ENCODE data around the gene LRRC10B.

The LRRC10B gene

GRCh38 chr11:61524446-61524845, 15.9 kb downstream of the LRRC10B start:
- H3K27ac ChIP-seq (ENCODE audit: poor library complexity, severe bottlenecking), result no peak overlapping the region
- no peak for ATAC-seq (ENCODE audit: low read depth)
- H3K27me3 ChIP-seq (ENCODE audit: insufficient read depth, poor library complexity, severe bottlenecking), result no peaks in the 10 kb centered on the region
- H3K36me3 ChIP-seq (ENCODE audit: low read depth), result no peaks in the 10 kb centered on the region
- DNase-seq (ENCODE audit: low spot score), result no peak
- no peaks in the 10 kb centered on the region for H3K9me3 ChIP-seq (ENCODE audit: severe bottlenecking)
- no peaks in the 10 kb centered on the region for H3K4me1 ChIP-seq (ENCODE audit: insufficient read depth, poor library complexity, severe bottlenecking)
- no peak for TF ChIP-seq CTCF (IDR thresholded peaks at IDR 0.05; ENCODE audit: poor library complexity, severe bottlenecking)
- H3K4me3 ChIP-seq (ENCODE audit: severe bottlenecking), result no peak overlapping the region

DNA sequence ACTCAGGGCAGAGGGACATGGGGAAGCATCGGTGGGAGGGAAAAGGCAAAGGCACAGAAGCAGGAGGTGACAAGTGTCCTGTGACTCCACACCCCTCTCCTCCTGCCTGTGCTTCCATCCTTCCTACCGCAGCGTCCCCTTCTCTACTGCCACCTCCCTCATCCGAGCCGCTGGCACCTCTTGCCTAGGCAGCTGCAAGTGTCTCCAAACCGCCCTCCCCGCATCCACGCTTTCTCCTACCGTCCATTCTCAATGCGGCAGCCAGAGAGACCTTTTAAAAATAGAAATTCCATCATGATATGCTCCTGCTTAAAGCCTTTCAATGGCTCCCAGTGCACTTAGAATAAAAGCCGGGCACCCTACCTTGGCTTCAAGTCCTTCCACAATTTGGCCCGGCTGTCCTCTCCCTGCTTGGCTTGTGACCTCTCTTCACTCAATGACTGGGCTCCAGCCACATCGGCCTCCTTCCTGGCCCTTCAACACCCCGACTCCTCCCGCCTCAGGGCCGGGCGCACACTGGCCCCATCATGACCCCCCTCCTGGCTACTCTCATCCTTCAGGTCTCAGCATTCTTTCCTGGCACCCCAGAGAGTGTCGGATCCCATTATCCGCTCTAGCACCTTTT, 16.5 kb downstream of the LRRC10B start:
- H3K36me3 ChIP-seq (ENCODE audit: low read depth), result no peaks in the 10 kb centered on the region
- DNase-seq (ENCODE audit: low spot score) (no peak), ATAC-seq (ENCODE audit: low read depth) (no peak)
- no peak overlapping the region for H3K4me3 ChIP-seq (ENCODE audit: severe bottlenecking)
- no peaks in the 10 kb centered on the region for H3K4me1 ChIP-seq (ENCODE audit: insufficient read depth, poor library complexity, severe bottlenecking)
- H3K27ac ChIP-seq (ENCODE audit: poor library complexity, severe bottlenecking), result no peak overlapping the region
- no peaks in the 10 kb centered on the region for H3K9me3 ChIP-seq (ENCODE audit: severe bottlenecking)
- no peak for TF ChIP-seq CTCF (IDR thresholded peaks at IDR 0.05; ENCODE audit: poor library complexity, severe bottlenecking)
- no peaks in the 10 kb centered on the region for H3K27me3 ChIP-seq (ENCODE audit: insufficient read depth, poor library complexity, severe bottlenecking)

GRCh38 chr11:61526229-61526628, 17.7 kb downstream of the LRRC10B start:
- ATAC-seq (ENCODE audit: low read depth), result no peak
- no peaks in the 10 kb centered on the region for H3K27me3 ChIP-seq (ENCODE audit: insufficient read depth, poor library complexity, severe bottlenecking)

GRCh38 chr11:61526956-61527731, 18.6 kb downstream of the LRRC10B start:
- no peaks in the 10 kb centered on the region for H3K9me3 ChIP-seq (ENCODE audit: severe bottlenecking)
- no peaks in the 10 kb centered on the region for H3K4me1 ChIP-seq (ENCODE audit: insufficient read depth, poor library complexity, severe bottlenecking)
- no peaks in the 10 kb centered on the region for H3K27me3 ChIP-seq (ENCODE audit: insufficient read depth, poor library complexity, severe bottlenecking)
- H3K4me3 ChIP-seq (ENCODE audit: severe bottlenecking), result no peak overlapping the region
- DNase-seq (ENCODE audit: low spot score) (no peak), ATAC-seq (ENCODE audit: low read depth) (no peak)
- no peak overlapping the region for H3K27ac ChIP-seq (ENCODE audit: poor library complexity, severe bottlenecking)
- no peak for TF ChIP-seq CTCF (IDR thresholded peaks at IDR 0.05; ENCODE audit: poor library complexity, severe bottlenecking)
- H3K36me3 ChIP-seq (ENCODE audit: low read depth), result no peaks in the 10 kb centered on the region

More at GRCh38 chr11:61526229-61526628, 17.7 kb downstream of the LRRC10B start:
- TF ChIP-seq CTCF (IDR thresholded peaks at IDR 0.05; ENCODE audit: poor library complexity, severe bottlenecking), result no peak
- Histone ChIP-seq H3K27ac (ENCODE audit: poor library complexity, severe bottlenecking) (no peak overlapping the region), H3K4me3 (ENCODE audit: severe bottlenecking) (no peak overlapping the region), H3K4me1 (ENCODE audit: insufficient read depth, poor library complexity, severe bottlenecking) (no peaks in the 10 kb centered on the region), H3K9me3 (ENCODE audit: severe bottlenecking) (no peaks in the 10 kb centered on the region), H3K36me3 (ENCODE audit: low read depth) (no peaks in the 10 kb centered on the region)
- DNase-seq (ENCODE audit: low spot score), result no peak

GRCh38 chr11:61528114-61528513, 19.6 kb downstream of the LRRC10B start:
- H3K4me3 ChIP-seq (ENCODE audit: severe bottlenecking), result no peak overlapping the region
- ATAC-seq (ENCODE audit: low read depth) (no peak), DNase-seq (ENCODE audit: low spot score) (no peak)
- no peak overlapping the region for H3K27ac ChIP-seq (ENCODE audit: poor library complexity, severe bottlenecking)
- no peaks in the 10 kb centered on the region for H3K36me3 ChIP-seq (ENCODE audit: low read depth)
- TF ChIP-seq CTCF (IDR thresholded peaks at IDR 0.05; ENCODE audit: poor library complexity, severe bottlenecking), result no peak
- no peaks in the 10 kb centered on the region for H3K4me1 ChIP-seq (ENCODE audit: insufficient read depth, poor library complexity, severe bottlenecking)
- H3K27me3 ChIP-seq (ENCODE audit: insufficient read depth, poor library complexity, severe bottlenecking), result no peaks in the 10 kb centered on the region
- H3K9me3 ChIP-seq (ENCODE audit: severe bottlenecking), result no peaks in the 10 kb centered on the region
